Esophagus muscularis mucosa (tissue), 4 donors: Measurements from ENCODE around the gene YBX1.

Source experiments
- EP300 ChIP-seq: sonication (generic); formaldehyde crosslinking; IDR thresholded peaks from one replicate; pipeline ENCODE4 v1.6.1; 2017; ENCODE audit warnings: antibody characterized with exemption
- POLR2AphosphoS5 ChIP-seq, 2 donors: sonication (generic); formaldehyde crosslinking; IDR thresholded peaks; one replicate each; pipeline ENCODE4 v1.6.1; 2017; ENCODE audit warnings: antibody characterized with exemption in 2 of 2
- TF ChIP-seq, protein P1 (sequence below), 3 experiments: fragments of 200-600 bp in 2 of 3; fragments of 450-650 bp in 1 of 3; sonication (generic) in 2 of 3; IDR thresholded peaks; one replicate each; pipeline ENCODE4 v1.5.1; 2017 to 2019; ENCODE audit warnings: antibody characterized with exemption in 3 of 3, mild to moderate bottlenecking in 2 of 3, moderate library complexity in 1 of 3

DNA sequence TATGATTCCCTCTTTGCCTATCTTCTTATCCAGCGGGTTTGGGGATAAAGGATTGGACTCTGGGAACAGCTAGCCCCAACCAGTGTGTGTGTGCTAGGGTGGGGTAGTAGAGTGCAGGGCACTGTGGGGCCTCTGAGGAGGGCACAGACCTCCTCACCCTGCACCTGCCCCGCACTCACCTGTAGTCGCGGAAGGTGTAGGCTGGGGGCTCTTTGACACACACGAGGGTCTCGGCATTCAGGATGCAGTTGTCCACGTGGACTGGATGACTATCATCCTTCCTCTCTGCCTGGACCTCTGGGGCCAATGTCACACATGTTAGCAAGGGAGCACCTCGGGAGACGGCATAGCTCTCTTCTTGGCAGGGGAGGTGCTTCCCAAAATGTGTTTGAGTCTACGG lies 65.8 kb downstream of the YBX1 start:
- TF ChIP-seq POLR2AphosphoS5 (IDR thresholded peaks at IDR 0.05) (no peak), EP300 (no peak)
- TF ChIP-seq, protein P1, sequence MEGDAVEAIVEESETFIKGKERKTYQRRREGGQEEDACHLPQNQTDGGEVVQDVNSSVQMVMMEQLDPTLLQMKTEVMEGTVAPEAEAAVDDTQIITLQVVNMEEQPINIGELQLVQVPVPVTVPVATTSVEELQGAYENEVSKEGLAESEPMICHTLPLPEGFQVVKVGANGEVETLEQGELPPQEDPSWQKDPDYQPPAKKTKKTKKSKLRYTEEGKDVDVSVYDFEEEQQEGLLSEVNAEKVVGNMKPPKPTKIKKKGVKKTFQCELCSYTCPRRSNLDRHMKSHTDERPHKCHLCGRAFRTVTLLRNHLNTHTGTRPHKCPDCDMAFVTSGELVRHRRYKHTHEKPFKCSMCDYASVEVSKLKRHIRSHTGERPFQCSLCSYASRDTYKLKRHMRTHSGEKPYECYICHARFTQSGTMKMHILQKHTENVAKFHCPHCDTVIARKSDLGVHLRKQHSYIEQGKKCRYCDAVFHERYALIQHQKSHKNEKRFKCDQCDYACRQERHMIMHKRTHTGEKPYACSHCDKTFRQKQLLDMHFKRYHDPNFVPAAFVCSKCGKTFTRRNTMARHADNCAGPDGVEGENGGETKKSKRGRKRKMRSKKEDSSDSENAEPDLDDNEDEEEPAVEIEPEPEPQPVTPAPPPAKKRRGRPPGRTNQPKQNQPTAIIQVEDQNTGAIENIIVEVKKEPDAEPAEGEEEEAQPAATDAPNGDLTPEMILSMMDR (IDR thresholded peaks at IDR 0.05): no peak
